ENCODE measurements around the gene TRIM15. TPM values are rescaled to one million over a fixed set of nuclear protein-coding genes. Genes with fewer than 3 reads are reported as not detected.
"Not testable (repeated sequence)": the region's sequence is repeated elsewhere in the genome, so short reads cannot be mapped to it uniquely, and the experiment has no call there.

Gene TRIM15
- total RNA-seq, 2 experiments from 2014 or later, result not detected

- H3K27me3 Mint-ChIP-seq (ENCODE audit: low read depth), result peaks cover 66% of the 10 kb centered on the region
- CTCF ChIA-PET, result interaction anchor here (0.6 to 7.6 kb wide), 48 partner anchors 9 to 481 kb away, joined by 3 to 248 read pairs (median 5); partner anchors contain the start of genes POLR1H, PPP1R11, TRIM15 and TRIM31
- H3K36me3 Mint-ChIP-seq (ENCODE audit: low read depth), result no peaks in the 10 kb centered on the region
- peak; percentile 94 for ATAC-seq
- no peaks in the 10 kb centered on the region for H3K9me3 Mint-ChIP-seq (ENCODE audit: insufficient read depth)
- POLR2A ChIA-PET, result no interaction called here
- H3K4me1 Mint-ChIP-seq (ENCODE audit: low read depth), result peaks cover 15% of the 10 kb centered on the region
- peak; percentile 81 for DNase-seq
- no peak overlapping the region for H3K4me3 Mint-ChIP-seq
- H3K27ac Mint-ChIP-seq, result no peak overlapping the region
Observed at GRCh38 chr6:30130887-30131862, 32.2 kb upstream of the TRIM15 start.

DNA sequence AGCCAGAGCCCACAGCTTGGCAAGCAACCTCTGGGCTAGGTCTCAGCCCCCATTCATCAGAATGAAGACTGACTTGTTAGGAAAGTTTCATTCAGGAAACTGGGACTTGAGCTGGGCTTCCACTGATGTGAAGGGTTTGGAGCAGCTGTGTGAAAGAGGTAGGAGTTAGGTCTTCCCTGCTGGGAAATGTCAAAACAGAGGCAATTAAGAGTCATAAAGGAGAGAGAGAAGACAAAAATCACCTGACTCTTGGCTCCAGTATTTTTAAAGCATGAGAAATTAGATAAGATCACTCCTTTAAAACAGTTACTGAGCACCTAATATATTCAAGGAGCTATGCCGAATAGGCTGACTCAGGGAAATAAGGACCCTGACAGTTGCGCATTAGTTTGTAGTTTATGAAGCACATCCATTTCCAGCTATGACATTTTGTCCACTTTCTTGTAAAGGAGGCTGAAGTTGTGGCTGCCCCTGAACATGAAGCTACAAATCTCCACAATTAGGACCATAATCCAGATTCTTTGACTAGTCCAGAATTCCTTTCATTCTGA lies 31.3 kb upstream of the TRIM15 start:
- no peaks in the 10 kb centered on the region for H3K9me3 Mint-ChIP-seq (ENCODE audit: insufficient read depth)
- H3K27me3 Mint-ChIP-seq (ENCODE audit: low read depth), result peaks cover 59% of the 10 kb centered on the region
- H3K4me3 Mint-ChIP-seq, result no peak overlapping the region
- ChIA-PET POLR2A (no interaction called here), CTCF (interaction anchor here (0.8 to 7.6 kb wide), 27 partner anchors 9 to 482 kb away, joined by 3 to 248 read pairs (median 8); partner anchors contain the start of genes PPP1R11 and TRIM31)
- DNase-seq (no peak), ATAC-seq (no peak)
- H3K36me3 Mint-ChIP-seq (ENCODE audit: low read depth), result no peaks in the 10 kb centered on the region
- peaks cover 22% of the 10 kb centered on the region for H3K4me1 Mint-ChIP-seq (ENCODE audit: low read depth)
- no peak overlapping the region for H3K27ac Mint-ChIP-seq

GRCh38 chr6:30135147-30135546 lies 28.2 kb upstream of the TRIM15 start:
- Mint-ChIP-seq H3K4me3 (no peak overlapping the region), H3K9me3 (ENCODE audit: insufficient read depth) (no peaks in the 10 kb centered on the region), H3K27me3 (ENCODE audit: low read depth) (peaks cover 47% of the 10 kb centered on the region), H3K36me3 (ENCODE audit: low read depth) (no peaks in the 10 kb centered on the region), H3K27ac (no peak overlapping the region), H3K4me1 (ENCODE audit: low read depth) (peaks cover 18% of the 10 kb centered on the region)
- DNase-seq (no peak), ATAC-seq (no peak)
- ChIA-PET CTCF (interaction anchor here (2.1 to 7.6 kb wide), 2 partner anchors 10 to 32 kb away, joined by 6 to 248 read pairs; no protein-coding TSS in a partner anchor), POLR2A (no interaction called here)

DNA sequence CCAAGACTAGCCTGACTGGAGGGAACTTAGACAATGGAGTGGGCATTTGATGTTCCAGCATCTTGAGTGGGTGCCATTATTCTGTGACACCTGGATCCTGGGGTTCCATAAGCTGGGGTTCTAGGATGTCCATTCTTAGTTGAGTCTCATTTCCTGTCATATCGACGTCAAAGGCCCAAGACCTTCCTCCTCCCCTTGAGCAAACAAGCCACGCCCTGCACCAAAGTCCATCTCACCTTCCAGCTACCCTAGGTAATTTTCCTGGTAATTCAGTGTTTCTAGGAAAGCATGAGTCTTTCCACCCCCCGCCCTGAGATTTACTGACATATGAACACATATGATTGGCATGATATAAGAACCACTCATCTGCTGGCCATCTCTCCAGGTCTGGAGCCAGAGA lies 27.6 kb upstream of the TRIM15 start, which contains the start of gene TRIM40:
TRIM40 (plus strand) TSS at position 384 of the 400 bp plus-strand sequence. CDS start 897 bp downstream, outside the sequence.
- Mint-ChIP-seq H3K36me3 (ENCODE audit: low read depth) (no peaks in the 10 kb centered on the region), H3K27ac (no peak within 1 kb of the TSS), H3K4me3 (no peak within 1 kb of the TSS), H3K27me3 (ENCODE audit: low read depth) (peaks cover 49% of the 10 kb centered on the region), H3K4me1 (ENCODE audit: low read depth) (peaks cover 15% of the 10 kb centered on the region), H3K9me3 (ENCODE audit: insufficient read depth) (no peaks in the 10 kb centered on the region)
- ChIA-PET CTCF (interaction anchor here (7.6 kb wide), 1 partner anchor 32 kb away, joined by 248 read pairs; no protein-coding TSS in a partner anchor), POLR2A (no interaction called here)
- no peak for ATAC-seq
- no peak for DNase-seq

DNA sequence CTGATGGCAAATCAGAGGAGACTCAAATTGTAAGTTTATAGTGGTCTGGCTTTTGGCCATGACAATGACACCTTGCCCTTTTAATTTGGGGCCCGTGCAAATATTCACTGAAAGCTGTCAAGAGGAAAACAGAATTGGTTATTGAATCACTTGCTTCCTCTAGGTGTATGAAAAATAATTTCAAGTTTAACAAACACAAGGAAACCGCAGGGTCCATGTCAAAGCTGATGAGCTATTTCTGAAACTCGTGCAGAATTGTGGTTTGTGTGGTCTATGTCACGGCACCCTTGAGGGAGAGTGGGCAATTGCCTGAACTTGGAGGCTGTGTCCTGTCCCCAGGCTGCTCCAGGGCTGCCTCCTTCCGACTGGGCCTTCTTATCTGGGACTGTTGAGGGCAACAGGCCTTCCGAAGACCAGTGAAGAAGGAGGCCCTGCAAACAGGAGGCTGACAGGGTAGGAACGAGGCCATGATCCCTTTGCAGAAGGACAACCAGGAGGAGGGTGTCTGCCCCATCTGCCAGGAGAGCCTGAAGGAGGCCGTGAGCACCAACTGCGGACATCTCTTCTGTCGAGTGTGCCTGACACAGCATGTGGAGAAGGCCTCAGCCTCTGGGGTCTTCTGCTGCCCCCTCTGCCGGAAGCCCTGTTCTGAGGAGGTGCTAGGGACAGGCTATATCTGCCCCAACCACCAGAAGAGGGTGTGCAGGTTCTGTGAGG lies 26.6 kb upstream of the TRIM15 start:
- POLR2A ChIA-PET, result no interaction called here

DNA sequence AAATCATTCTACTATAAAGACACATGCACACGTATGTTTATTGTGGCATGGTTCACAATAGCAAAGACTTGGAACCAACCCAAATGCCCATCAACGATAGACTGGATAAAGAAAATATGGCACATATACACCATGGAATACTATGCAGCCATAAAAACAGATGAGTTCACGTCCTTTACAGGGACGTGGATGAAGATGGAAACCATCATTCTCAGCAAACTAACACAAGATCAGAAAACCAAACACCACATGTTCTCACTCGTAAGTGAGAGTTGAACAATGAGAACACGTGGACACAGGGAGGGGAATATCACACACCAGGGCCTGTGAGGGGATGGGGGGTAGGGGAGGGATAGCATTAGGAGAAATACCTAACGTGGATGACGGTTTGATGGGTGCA lies 23.1 kb upstream of the TRIM15 start:
- H3K4me3 Mint-ChIP-seq; POLR2A ChIA-PET; H3K9me3 Mint-ChIP-seq (ENCODE audit: insufficient read depth); H3K36me3 Mint-ChIP-seq (ENCODE audit: low read depth); H3K27ac Mint-ChIP-seq; DNase-seq; ATAC-seq: not testable (repeated sequence)
- CTCF ChIA-PET, result interaction anchor here (1.5 kb wide), 1 partner anchor 9 kb away, joined by 9 read pairs; no protein-coding TSS in a partner anchor
- Mint-ChIP-seq H3K27me3 (ENCODE audit: low read depth) (peaks cover 59% of the 10 kb centered on the region), H3K4me1 (ENCODE audit: low read depth) (peaks cover 11% of the 10 kb centered on the region)

More for the DNA sequence above, 26.6 kb upstream of the TRIM15 start:
- ATAC-seq, result no peak
- Mint-ChIP-seq H3K27me3 (ENCODE audit: low read depth) (peaks cover 50% of the 10 kb centered on the region), H3K27ac (no peak overlapping the region), H3K4me3 (no peak overlapping the region), H3K9me3 (ENCODE audit: insufficient read depth) (no peaks in the 10 kb centered on the region), H3K4me1 (ENCODE audit: low read depth) (peaks cover 11% of the 10 kb centered on the region), H3K36me3 (ENCODE audit: low read depth) (no peaks in the 10 kb centered on the region)
- no peak for DNase-seq
- CTCF ChIA-PET, result interaction anchor here (3.8 kb wide), 1 partner anchor 33 kb away, joined by 18 read pairs; no protein-coding TSS in a partner anchor

- peaks cover 58% of the 10 kb centered on the region for H3K27me3 Mint-ChIP-seq (ENCODE audit: low read depth)
- POLR2A ChIA-PET, result no interaction called here
- CTCF ChIA-PET, result interaction anchor here (1.1 to 4.2 kb wide), 2 partner anchors 11 to 39 kb away, joined by 5 to 38 read pairs; no protein-coding TSS in a partner anchor
- no peak for ATAC-seq
- no peaks in the 10 kb centered on the region for H3K9me3 Mint-ChIP-seq (ENCODE audit: insufficient read depth)
- no peak for DNase-seq
- H3K4me1 Mint-ChIP-seq (ENCODE audit: low read depth), result peaks cover 7% of the 10 kb centered on the region
- no peak overlapping the region for H3K4me3 Mint-ChIP-seq
- H3K36me3 Mint-ChIP-seq (ENCODE audit: low read depth), result no peaks in the 10 kb centered on the region
- H3K27ac Mint-ChIP-seq, result no peak overlapping the region
Observed at GRCh38 chr6:30142665-30143064, 20.7 kb upstream of the TRIM15 start.

GRCh38 chr6:30143780-30144179 lies 19.6 kb upstream of the TRIM15 start:
- ChIA-PET CTCF (interaction anchor here (1.1 to 4.2 kb wide), 2 partner anchors 12 to 40 kb away, joined by 5 to 38 read pairs; no protein-coding TSS in a partner anchor), POLR2A (no interaction called here)
- no peak overlapping the region for H3K4me3 Mint-ChIP-seq
- no peaks in the 10 kb centered on the region for H3K36me3 Mint-ChIP-seq (ENCODE audit: low read depth)
- H3K27ac Mint-ChIP-seq, result no peak overlapping the region
- H3K4me1 Mint-ChIP-seq (ENCODE audit: low read depth), result peaks cover 7% of the 10 kb centered on the region
- no peak for DNase-seq
- H3K9me3 Mint-ChIP-seq (ENCODE audit: insufficient read depth), result no peaks in the 10 kb centered on the region
- peaks cover 53% of the 10 kb centered on the region for H3K27me3 Mint-ChIP-seq (ENCODE audit: low read depth)
- ATAC-seq, result no peak

GRCh38 chr6:30144811-30145210 lies 18.5 kb upstream of the TRIM15 start:
- DNase-seq (no peak), ATAC-seq (no peak)
- no peak overlapping the region for H3K4me3 Mint-ChIP-seq
- no peaks in the 10 kb centered on the region for H3K36me3 Mint-ChIP-seq (ENCODE audit: low read depth)
- H3K27me3 Mint-ChIP-seq (ENCODE audit: low read depth), result peaks cover 53% of the 10 kb centered on the region
- peaks cover 7% of the 10 kb centered on the region for H3K4me1 Mint-ChIP-seq (ENCODE audit: low read depth)
- no peaks in the 10 kb centered on the region for H3K9me3 Mint-ChIP-seq (ENCODE audit: insufficient read depth)
- ChIA-PET CTCF (interaction anchor here (4.2 kb wide), 1 partner anchor 13 kb away, joined by 38 read pairs; no protein-coding TSS in a partner anchor), POLR2A (no interaction called here)
- no peak overlapping the region for H3K27ac Mint-ChIP-seq

GRCh38 chr6:30145818-30146217 lies 17.5 kb upstream of the TRIM15 start:
- Mint-ChIP-seq H3K27me3 (ENCODE audit: low read depth) (peaks cover 51% of the 10 kb centered on the region), H3K4me1 (ENCODE audit: low read depth) (peaks cover 9% of the 10 kb centered on the region), H3K4me3 (no peak overlapping the region), H3K9me3 (ENCODE audit: insufficient read depth) (no peaks in the 10 kb centered on the region), H3K27ac (no peak overlapping the region), H3K36me3 (ENCODE audit: low read depth) (no peaks in the 10 kb centered on the region)
- ATAC-seq, result no peak
- no peak for DNase-seq
- ChIA-PET CTCF (interaction anchor here (4.2 kb wide), 1 partner anchor 14 kb away, joined by 38 read pairs; no protein-coding TSS in a partner anchor), POLR2A (no interaction called here)

GRCh38 chr6:30147096-30147495 lies 16.2 kb upstream of the TRIM15 start:
- H3K4me1 Mint-ChIP-seq (ENCODE audit: low read depth), result peaks cover 17% of the 10 kb centered on the region
- ATAC-seq (no peak), DNase-seq (no peak)
- ChIA-PET CTCF (interaction anchor here (0.6 to 2.0 kb wide), 4 partner anchors 15 to 44 kb away, joined by 3 to 8 read pairs (median 4); no protein-coding TSS in a partner anchor), POLR2A (no interaction called here)
- peaks cover 43% of the 10 kb centered on the region for H3K27me3 Mint-ChIP-seq (ENCODE audit: low read depth)
- no peak overlapping the region for H3K27ac Mint-ChIP-seq
- H3K4me3 Mint-ChIP-seq, result no peak overlapping the region
- H3K36me3 Mint-ChIP-seq (ENCODE audit: low read depth), result no peaks in the 10 kb centered on the region
- no peaks in the 10 kb centered on the region for H3K9me3 Mint-ChIP-seq (ENCODE audit: insufficient read depth)
